Measurements from ENCODE around the gene ADAMTSL1.

ADAMTSL1 gene, protein sequence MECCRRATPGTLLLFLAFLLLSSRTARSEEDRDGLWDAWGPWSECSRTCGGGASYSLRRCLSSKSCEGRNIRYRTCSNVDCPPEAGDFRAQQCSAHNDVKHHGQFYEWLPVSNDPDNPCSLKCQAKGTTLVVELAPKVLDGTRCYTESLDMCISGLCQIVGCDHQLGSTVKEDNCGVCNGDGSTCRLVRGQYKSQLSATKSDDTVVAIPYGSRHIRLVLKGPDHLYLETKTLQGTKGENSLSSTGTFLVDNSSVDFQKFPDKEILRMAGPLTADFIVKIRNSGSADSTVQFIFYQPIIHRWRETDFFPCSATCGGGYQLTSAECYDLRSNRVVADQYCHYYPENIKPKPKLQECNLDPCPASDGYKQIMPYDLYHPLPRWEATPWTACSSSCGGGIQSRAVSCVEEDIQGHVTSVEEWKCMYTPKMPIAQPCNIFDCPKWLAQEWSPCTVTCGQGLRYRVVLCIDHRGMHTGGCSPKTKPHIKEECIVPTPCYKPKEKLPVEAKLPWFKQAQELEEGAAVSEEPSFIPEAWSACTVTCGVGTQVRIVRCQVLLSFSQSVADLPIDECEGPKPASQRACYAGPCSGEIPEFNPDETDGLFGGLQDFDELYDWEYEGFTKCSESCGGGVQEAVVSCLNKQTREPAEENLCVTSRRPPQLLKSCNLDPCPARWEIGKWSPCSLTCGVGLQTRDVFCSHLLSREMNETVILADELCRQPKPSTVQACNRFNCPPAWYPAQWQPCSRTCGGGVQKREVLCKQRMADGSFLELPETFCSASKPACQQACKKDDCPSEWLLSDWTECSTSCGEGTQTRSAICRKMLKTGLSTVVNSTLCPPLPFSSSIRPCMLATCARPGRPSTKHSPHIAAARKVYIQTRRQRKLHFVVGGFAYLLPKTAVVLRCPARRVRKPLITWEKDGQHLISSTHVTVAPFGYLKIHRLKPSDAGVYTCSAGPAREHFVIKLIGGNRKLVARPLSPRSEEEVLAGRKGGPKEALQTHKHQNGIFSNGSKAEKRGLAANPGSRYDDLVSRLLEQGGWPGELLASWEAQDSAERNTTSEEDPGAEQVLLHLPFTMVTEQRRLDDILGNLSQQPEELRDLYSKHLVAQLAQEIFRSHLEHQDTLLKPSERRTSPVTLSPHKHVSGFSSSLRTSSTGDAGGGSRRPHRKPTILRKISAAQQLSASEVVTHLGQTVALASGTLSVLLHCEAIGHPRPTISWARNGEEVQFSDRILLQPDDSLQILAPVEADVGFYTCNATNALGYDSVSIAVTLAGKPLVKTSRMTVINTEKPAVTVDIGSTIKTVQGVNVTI (N-terminal part only)
- long read RNA-seq = 0 reads

DNA sequence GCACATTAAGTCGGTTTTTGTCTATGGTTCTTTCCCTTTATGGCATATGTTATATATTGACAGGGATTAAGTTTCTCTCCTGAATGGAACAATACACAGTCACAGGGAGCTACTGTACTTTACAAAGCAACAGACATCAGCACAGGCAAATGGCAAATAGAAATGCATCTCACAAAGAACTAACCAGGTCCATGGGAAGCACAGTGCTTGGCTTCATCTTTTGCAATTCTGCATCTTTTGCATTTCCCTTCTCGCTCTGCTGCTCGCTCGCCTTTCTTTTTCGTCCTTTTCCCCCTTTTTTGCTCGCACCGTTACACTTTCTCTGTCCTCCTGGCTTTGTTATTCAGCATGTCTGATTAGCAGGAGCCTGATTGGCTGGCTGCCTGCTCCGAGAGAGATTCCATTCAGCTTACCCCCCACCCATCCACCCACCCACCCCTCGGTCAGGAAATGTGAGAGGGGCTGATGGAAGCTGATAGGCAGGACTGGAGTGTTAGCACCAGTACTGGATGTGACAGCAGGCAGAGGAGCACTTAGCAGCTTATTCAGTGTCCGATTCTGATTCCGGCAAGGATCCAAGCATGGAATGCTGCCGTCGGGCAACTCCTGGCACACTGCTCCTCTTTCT lies at the start of gene ADAMTSL1:
Gene ADAMTSL1 (plus strand): TSS at position 502 of the 628 bp plus-strand sequence. CDS start 80 bp downstream, at position 582.
- no peak for DNase-seq (ENCODE audit: low read depth in 1 of 2, low spot score in 1 of 2)
- TF ChIP-seq, protein P1, sequence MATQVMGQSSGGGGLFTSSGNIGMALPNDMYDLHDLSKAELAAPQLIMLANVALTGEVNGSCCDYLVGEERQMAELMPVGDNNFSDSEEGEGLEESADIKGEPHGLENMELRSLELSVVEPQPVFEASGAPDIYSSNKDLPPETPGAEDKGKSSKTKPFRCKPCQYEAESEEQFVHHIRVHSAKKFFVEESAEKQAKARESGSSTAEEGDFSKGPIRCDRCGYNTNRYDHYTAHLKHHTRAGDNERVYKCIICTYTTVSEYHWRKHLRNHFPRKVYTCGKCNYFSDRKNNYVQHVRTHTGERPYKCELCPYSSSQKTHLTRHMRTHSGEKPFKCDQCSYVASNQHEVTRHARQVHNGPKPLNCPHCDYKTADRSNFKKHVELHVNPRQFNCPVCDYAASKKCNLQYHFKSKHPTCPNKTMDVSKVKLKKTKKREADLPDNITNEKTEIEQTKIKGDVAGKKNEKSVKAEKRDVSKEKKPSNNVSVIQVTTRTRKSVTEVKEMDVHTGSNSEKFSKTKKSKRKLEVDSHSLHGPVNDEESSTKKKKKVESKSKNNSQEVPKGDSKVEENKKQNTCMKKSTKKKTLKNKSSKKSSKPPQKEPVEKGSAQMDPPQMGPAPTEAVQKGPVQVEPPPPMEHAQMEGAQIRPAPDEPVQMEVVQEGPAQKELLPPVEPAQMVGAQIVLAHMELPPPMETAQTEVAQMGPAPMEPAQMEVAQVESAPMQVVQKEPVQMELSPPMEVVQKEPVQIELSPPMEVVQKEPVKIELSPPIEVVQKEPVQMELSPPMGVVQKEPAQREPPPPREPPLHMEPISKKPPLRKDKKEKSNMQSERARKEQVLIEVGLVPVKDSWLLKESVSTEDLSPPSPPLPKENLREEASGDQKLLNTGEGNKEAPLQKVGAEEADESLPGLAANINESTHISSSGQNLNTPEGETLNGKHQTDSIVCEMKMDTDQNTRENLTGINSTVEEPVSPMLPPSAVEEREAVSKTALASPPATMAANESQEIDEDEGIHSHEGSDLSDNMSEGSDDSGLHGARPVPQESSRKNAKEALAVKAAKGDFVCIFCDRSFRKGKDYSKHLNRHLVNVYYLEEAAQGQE (IDR thresholded peaks at IDR 0.05; ENCODE audit: insufficient replicate concordance, low read depth) = no peak
- TF ChIP-seq, protein P2, sequence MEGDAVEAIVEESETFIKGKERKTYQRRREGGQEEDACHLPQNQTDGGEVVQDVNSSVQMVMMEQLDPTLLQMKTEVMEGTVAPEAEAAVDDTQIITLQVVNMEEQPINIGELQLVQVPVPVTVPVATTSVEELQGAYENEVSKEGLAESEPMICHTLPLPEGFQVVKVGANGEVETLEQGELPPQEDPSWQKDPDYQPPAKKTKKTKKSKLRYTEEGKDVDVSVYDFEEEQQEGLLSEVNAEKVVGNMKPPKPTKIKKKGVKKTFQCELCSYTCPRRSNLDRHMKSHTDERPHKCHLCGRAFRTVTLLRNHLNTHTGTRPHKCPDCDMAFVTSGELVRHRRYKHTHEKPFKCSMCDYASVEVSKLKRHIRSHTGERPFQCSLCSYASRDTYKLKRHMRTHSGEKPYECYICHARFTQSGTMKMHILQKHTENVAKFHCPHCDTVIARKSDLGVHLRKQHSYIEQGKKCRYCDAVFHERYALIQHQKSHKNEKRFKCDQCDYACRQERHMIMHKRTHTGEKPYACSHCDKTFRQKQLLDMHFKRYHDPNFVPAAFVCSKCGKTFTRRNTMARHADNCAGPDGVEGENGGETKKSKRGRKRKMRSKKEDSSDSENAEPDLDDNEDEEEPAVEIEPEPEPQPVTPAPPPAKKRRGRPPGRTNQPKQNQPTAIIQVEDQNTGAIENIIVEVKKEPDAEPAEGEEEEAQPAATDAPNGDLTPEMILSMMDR (IDR thresholded peaks at IDR 0.05; ENCODE audit: insufficient read depth, low read length) = no peak
- no peak for TF ChIP-seq SPI1 (IDR thresholded peaks at IDR 0.05; ENCODE audit: borderline replicate concordance, low read depth)
- no peak for TF ChIP-seq GABPA (IDR thresholded peaks at IDR 0.05; ENCODE audit: low read depth)
- no peak for TF ChIP-seq POLR2AphosphoS5 (IDR thresholded peaks at IDR 0.05; ENCODE audit: low read depth)
- no peak within 1 kb of the TSS for H3K27ac ChIP-seq (replicated peaks)
- H3K4me3 ChIP-seq (replicated peaks; ENCODE audit: insufficient read depth, low read length) = no peak within 1 kb of the TSS
- H3K27me3 ChIP-seq (ENCODE audit: insufficient read depth, poor library complexity, severe bottlenecking) = no peaks in the 10 kb centered on the region

DNA sequence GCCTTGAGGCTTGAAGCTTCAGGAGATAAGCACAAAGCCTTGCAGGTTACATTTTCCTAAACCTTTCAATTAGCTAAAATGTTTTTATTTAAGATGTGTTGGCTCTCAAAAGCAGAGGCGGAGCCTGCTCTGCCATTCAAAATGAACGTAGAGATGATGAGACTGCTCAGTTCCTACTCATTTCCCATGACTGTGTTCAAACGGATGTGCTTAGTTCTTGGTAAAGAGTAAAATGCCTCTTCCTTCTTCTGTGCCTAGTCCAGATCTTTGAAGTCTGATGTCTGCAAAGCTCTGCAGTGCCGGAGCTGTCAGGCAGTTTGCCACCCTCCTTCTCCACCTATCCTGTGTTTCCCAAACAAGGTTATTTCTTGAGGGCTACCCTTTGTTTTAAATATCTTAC lies 46.3 kb upstream of the ADAMTSL1 start:
- no peak for DNase-seq (ENCODE audit: low read depth in 1 of 2, low spot score in 1 of 2)
- Histone ChIP-seq H3K4me3 (replicated peaks; ENCODE audit: insufficient read depth, low read length) (no peak overlapping the region), H3K27ac (replicated peaks) (no peak overlapping the region), H3K27me3 (ENCODE audit: insufficient read depth, poor library complexity, severe bottlenecking) (no peaks in the 10 kb centered on the region)
- TF ChIP-seq GABPA (IDR thresholded peaks at IDR 0.05; ENCODE audit: low read depth) = no peak
- TF ChIP-seq, protein P1 (IDR thresholded peaks at IDR 0.05; ENCODE audit: insufficient replicate concordance, low read depth) = no peak
- TF ChIP-seq SPI1 (IDR thresholded peaks at IDR 0.05; ENCODE audit: borderline replicate concordance, low read depth) = no peak
- no peak for TF ChIP-seq POLR2AphosphoS5 (IDR thresholded peaks at IDR 0.05; ENCODE audit: low read depth)
- TF ChIP-seq, protein P2 (IDR thresholded peaks at IDR 0.05; ENCODE audit: insufficient read depth, low read length) = no peak

DNA sequence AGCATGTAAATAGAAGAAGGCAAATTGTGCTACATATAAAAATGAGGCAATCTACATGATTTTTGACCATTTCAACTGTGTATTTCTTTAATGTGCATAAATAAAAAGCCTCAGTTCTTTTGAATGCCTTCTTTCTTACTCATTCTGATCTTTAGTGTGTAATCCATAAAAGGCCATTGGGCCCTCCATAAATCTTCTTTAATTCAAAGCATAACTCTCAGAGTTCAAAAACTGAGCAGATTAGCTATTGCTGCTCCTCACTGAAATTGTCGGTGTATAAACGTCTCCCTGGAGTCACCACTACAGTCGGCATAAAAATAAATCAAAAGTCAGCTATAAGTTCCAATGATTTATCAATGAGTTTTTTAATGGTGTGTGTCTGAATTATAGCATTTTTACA lies 45.3 kb upstream of the ADAMTSL1 start:
- TF ChIP-seq SPI1 (IDR thresholded peaks at IDR 0.05; ENCODE audit: borderline replicate concordance, low read depth) = no peak
- TF ChIP-seq, protein P2 (IDR thresholded peaks at IDR 0.05; ENCODE audit: insufficient read depth, low read length) = no peak
- no peak overlapping the region for H3K4me3 ChIP-seq (replicated peaks; ENCODE audit: insufficient read depth, low read length)
- no peak overlapping the region for H3K27ac ChIP-seq (replicated peaks)
- H3K27me3 ChIP-seq (ENCODE audit: insufficient read depth, poor library complexity, severe bottlenecking) = no peaks in the 10 kb centered on the region
- no peak for DNase-seq (ENCODE audit: low read depth in 1 of 2, low spot score in 1 of 2)

All from HL-60 (cell line).